BJ (cell line): ENCODE measurements around the gene SLC27A4. TPM values are rescaled to one million over a fixed set of nuclear protein-coding genes. Genes with fewer than 3 reads are reported as not detected.

Source experiments
- CTCF ChIA-PET: fragments of 350-600 bp; formaldehyde crosslinking; extraction: SDS; loops from one replicate; lab custom pipeline; 2021; ENCODE audit warnings: antibody characterized with exemption, inconsistent platforms; lab: Yijun Ruan, JAX
- POLR2A ChIA-PET: fragments of 300-600 bp; sonication (Branson Sonifier 250); formaldehyde crosslinking; extraction: SDS; loops from one replicate; lab custom pipeline; 2021; ENCODE audit warnings: antibody characterized with exemption; lab: Charles Lee
- DNase-seq: peaks from one replicate; pipeline ENCODE4 v3.0.0-alpha.2; 2011; ENCODE audit warnings: low read depth
- H3K27me3 ChIP-seq: 2 replicates; pipeline ENCODE4 v1.6.0; 2011; ENCODE audit warnings: low read length; ENCODE audit not compliant: control insufficient read depth, insufficient read depth
- H3K36me3 ChIP-seq: 2 replicates; pipeline ENCODE4 v1.5.1; 2011; ENCODE audit warnings: low read length; ENCODE audit not compliant: control insufficient read depth, insufficient read depth
- H3K4me3 ChIP-seq: 2 replicates; pipeline ENCODE4 v1.5.1; 2011; ENCODE audit warnings: low read depth, mild to moderate bottlenecking, control low read depth, low read length
- polyA plus RNA-seq: library from polyadenylated mRNA; depleted of rRNA; stranded (reverse); fragments of >200 nt; gene quantifications from 2 replicates; pipeline ENCODE4 v1.2.3, GENCODE V29; 2011
- TF ChIP-seq, protein P1 (sequence below): IDR thresholded peaks from 2 replicates; pipeline ENCODE4 v1.5.1; 2011; ENCODE audit warnings: low read depth, mild to moderate bottlenecking, control low read depth, inconsistent platforms, low read length, moderate library complexity; ENCODE audit not compliant: insufficient read depth

SLC27A4 gene
- polyA plus RNA-seq, 1 experiment: 15.2 TPM

DNA sequence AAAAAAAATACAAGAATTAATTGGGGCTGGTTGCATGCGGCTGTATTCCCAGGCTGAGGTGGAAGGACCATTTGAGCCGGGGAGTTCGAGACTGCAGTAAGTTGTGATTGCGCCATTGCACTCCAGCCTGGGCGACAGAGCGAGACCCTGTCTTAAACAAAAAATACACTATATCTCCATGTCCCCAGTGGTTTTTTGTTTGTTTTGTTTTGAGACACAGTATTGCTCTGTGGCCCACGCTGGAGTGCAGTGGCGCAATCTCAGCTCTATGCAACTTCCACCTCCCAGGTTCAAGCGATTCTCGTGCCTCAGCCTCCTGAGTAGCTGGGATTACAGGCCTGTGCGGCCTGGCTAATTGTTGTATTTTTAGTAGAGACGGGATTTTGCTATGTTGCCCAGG is 16.5 kb upstream of the SLC27A4 start:
- ChIA-PET POLR2A (no interaction called here), CTCF (interaction anchor here (0.9 to 1.6 kb wide), 2 partner anchors 10 to 26 kb away, joined by 3 to 4 read pairs; no protein-coding TSS in a partner anchor)
- Histone ChIP-seq H3K4me3 (peak overlapping the region; percentile 64), H3K27me3 (no peaks in the 10 kb centered on the region), H3K36me3 (peaks cover 9% of the 10 kb centered on the region)
- TF ChIP-seq, protein P1, sequence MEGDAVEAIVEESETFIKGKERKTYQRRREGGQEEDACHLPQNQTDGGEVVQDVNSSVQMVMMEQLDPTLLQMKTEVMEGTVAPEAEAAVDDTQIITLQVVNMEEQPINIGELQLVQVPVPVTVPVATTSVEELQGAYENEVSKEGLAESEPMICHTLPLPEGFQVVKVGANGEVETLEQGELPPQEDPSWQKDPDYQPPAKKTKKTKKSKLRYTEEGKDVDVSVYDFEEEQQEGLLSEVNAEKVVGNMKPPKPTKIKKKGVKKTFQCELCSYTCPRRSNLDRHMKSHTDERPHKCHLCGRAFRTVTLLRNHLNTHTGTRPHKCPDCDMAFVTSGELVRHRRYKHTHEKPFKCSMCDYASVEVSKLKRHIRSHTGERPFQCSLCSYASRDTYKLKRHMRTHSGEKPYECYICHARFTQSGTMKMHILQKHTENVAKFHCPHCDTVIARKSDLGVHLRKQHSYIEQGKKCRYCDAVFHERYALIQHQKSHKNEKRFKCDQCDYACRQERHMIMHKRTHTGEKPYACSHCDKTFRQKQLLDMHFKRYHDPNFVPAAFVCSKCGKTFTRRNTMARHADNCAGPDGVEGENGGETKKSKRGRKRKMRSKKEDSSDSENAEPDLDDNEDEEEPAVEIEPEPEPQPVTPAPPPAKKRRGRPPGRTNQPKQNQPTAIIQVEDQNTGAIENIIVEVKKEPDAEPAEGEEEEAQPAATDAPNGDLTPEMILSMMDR: no peak
- no peak for DNase-seq

DNA sequence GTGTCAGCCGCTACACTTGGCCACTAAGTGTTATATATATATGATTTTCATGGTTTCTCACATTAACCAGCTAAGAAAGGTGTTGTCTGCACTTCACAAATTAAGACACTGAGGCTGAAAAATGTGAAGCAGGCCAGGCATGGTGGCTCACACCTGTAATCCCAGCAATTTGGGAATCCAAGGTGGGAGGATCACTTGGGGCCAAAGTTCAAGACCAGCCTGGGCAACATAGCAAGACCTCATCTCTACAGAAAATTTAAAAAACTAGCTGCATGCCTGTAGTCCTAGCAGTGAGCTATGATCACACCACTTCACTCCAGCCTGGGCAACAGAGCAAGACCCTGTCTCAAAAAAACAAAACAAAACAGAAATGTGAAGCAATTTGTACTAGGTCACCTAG is 15.9 kb upstream of the SLC27A4 start:
- POLR2A ChIA-PET: no interaction called here
- DNase-seq: no peak
- Histone ChIP-seq H3K4me3 (no peak overlapping the region), H3K36me3 (peaks cover 9% of the 10 kb centered on the region), H3K27me3 (no peaks in the 10 kb centered on the region)
- TF ChIP-seq, protein P1: no peak
- CTCF ChIA-PET: interaction anchor here (1.6 kb wide), 1 partner anchor 10 kb away, joined by 4 read pairs; no protein-coding TSS in a partner anchor

DNA sequence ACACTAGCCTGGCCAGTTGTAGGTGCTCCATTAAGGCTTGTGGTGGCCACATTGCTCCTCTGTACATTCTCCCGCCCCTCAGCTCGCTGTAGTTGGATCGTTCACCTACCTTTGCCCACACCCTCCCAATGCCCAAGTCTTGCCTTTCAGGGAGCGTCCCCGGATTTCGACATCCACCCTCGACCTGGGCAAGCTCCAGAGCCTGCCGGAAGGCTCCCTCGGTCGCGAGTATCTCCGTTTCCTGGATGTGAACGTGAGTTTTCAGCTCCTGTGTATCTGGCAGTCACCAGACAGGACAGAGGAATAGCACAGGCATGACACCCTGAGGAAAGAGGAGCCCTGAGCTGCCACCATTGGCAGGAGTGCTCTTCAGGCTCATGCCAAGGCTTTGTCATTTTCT is 14.7 kb upstream of the SLC27A4 start:
- no peak for DNase-seq
- TF ChIP-seq, protein P1: no peak
- POLR2A ChIA-PET: no interaction called here
- CTCF ChIA-PET: interaction anchor here (0.9 kb wide), 1 partner anchor 30 kb away, joined by 3 read pairs; no protein-coding TSS in a partner anchor
- Histone ChIP-seq H3K36me3 (peaks cover 9% of the 10 kb centered on the region), H3K27me3 (no peaks in the 10 kb centered on the region), H3K4me3 (no peak overlapping the region)

DNA sequence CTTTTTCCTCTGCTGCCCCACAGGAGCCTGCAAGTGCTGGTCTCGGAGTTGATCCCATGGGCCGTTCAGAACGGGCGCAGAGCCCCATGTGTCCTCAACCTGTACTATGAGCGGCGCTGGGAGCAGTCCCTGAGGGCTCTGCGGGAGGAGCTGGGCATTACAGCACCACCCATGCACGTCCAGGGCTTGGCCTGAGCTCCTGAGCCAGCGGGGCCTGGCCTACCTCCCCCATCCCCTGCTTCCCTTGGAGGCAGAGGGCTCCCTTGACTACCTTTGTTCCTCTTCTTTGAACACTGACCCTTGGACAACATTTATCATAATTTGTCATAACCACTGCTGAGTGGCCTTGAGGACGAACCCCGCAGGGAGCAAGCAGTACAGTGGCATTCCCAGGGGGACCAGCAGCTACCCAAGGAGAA is 6.9 kb upstream of the SLC27A4 start:
- Histone ChIP-seq H3K27me3 (no peaks in the 10 kb centered on the region), H3K4me3 (no peak overlapping the region), H3K36me3 (peaks cover 10% of the 10 kb centered on the region)
- no peak for DNase-seq
- ChIA-PET POLR2A (no interaction called here), CTCF (interaction anchor here (0.8 to 1.7 kb wide), 3 partner anchors 8 to 38 kb away, joined by 3 to 7 read pairs (median 4); no protein-coding TSS in a partner anchor)
- TF ChIP-seq, protein P1: no peak

DNA sequence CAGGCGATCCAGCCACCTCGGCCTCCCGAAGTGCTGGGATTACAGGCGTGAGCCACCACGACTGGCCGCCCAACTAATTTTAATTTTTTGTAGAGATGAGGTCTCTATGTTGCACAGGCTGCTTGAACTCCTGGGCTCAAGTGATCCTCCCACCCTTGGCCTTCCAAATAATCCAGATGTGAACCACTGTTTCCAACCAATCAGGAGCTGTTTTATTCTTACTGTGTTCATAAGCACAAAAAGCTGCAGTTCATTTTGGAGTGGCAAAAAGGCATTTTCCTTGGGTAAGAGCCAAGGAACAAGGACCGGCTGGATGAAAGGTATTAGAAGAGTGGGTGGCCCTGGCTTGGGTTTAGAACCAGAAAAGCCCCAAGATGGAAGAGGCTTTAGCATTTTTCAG is 5.2 kb upstream of the SLC27A4 start:
- Histone ChIP-seq H3K36me3 (peaks cover 10% of the 10 kb centered on the region), H3K27me3 (no peaks in the 10 kb centered on the region), H3K4me3 (no peak overlapping the region)
- CTCF ChIA-PET: interaction anchor here (2.9 kb wide), 1 partner anchor 39 kb away, joined by 15 read pairs; no protein-coding TSS in a partner anchor
- no peak for DNase-seq
- TF ChIP-seq, protein P1: no peak
- POLR2A ChIA-PET: no interaction called here
